ENCODE data around the gene OR5AC2.

- TF ChIP-seq MAX (IDR thresholded peaks at IDR 0.05) (no peak), CREB1 (IDR thresholded peaks at IDR 0.05; ENCODE audit: low read depth) (no peak), RAD21 (IDR thresholded peaks at IDR 0.05; ENCODE audit: low read depth) (no peak), EP300 (IDR thresholded peaks at IDR 0.05; ENCODE audit: borderline replicate concordance) (no peak), REST (IDR thresholded peaks at IDR 0.05; ENCODE audit: low read depth) (no peak), YY1 (IDR thresholded peaks at IDR 0.05; ENCODE audit: low read depth) (no peak)
Measured at GRCh38 chr3:98115717-98116116, 28.7 kb downstream of the OR5AC2 start.
